GM21825 (cell line): ENCODE results near the gene ABCA5.

Experiments
- ATAC-seq: cut with Tn5 transposase; IDR thresholded peaks from one replicate; pipeline ENCODE4 v1.9.1; 2021; ENCODE audit warnings: mild to moderate bottlenecking, moderate library complexity; ENCODE audit not compliant: unreplicated experiment

The ABCA5 gene

GRCh38 chr17:69267219-69267618, 59.7 kb downstream of the ABCA5 start:
- no peak for ATAC-seq

- no peak for ATAC-seq
Measured at GRCh38 chr17:69265873-69266272, 61.1 kb downstream of the ABCA5 start.

GRCh38 chr17:69254187-69254586, 72.7 kb downstream of the ABCA5 start:
- no peak for ATAC-seq

GRCh38 chr17:69250641-69251040, 76.3 kb downstream of the ABCA5 start:
- ATAC-seq = no peak

GRCh38 chr17:69246726-69247375, 80.1 kb downstream of the ABCA5 start:
- ATAC-seq = peak; percentile 63

- no peak for ATAC-seq
Measured at GRCh38 chr17:69246202-69246601, 80.7 kb downstream of the ABCA5 start.

- no peak for ATAC-seq
Measured at GRCh38 chr17:69245617-69246016, 81.3 kb downstream of the ABCA5 start.

- ATAC-seq = no peak
Measured at GRCh38 chr17:69239611-69240600, 87.0 kb downstream of the ABCA5 start.

- no peak for ATAC-seq
Measured at GRCh38 chr17:69236946-69237345, 90.0 kb downstream of the ABCA5 start.

GRCh38 chr17:69236464-69236863, 90.5 kb downstream of the ABCA5 start:
- ATAC-seq = no peak

- ATAC-seq = peak; percentile 80
Measured at GRCh38 chr17:69235338-69236058, 91.4 kb downstream of the ABCA5 start.

- ATAC-seq = no peak
Measured at GRCh38 chr17:69232650-69233049, 94.3 kb downstream of the ABCA5 start.

- no peak for ATAC-seq
Measured at GRCh38 chr17:69231521-69231920, 95.4 kb downstream of the ABCA5 start.

- ATAC-seq = no peak
Measured at GRCh38 chr17:69230939-69231338, 96.0 kb downstream of the ABCA5 start.

GRCh38 chr17:69228576-69228975, 98.4 kb downstream of the ABCA5 start, which contains the start of gene ABCA10:
Gene ABCA10, minus strand, starts transcription at chr17:69228824. Its CDS starts 3,466 bp downstream, at chr17:69225358.
- no peak for ATAC-seq

GRCh38 chr17:69228018-69228417, 98.9 kb downstream of the ABCA5 start:
- ATAC-seq = no peak

- no peak for ATAC-seq
Measured at GRCh38 chr17:69227541-69227940, 99.4 kb downstream of the ABCA5 start.

GRCh38 chr17:69223809-69224208, 103.1 kb downstream of the ABCA5 start:
- ATAC-seq = peak; percentile 87

GRCh38 chr17:69222707-69223258, 104.2 kb downstream of the ABCA5 start:
- no peak for ATAC-seq

GRCh38 chr17:69220098-69220497, 106.8 kb downstream of the ABCA5 start:
- ATAC-seq = no peak

- ATAC-seq = no peak
Measured at GRCh38 chr17:69218986-69219385, 107.9 kb downstream of the ABCA5 start.
